WTC11 (cell line): ENCODE data around the gene GPER1. TPM values are rescaled to one million over a fixed set of nuclear protein-coding genes. Genes with fewer than 3 reads are reported as not detected.

Experiments
- ATAC-seq: fragments of 200-7000 bp; cut with Tn5 transposase; 2 replicates; pipeline ENCODE4 v1.10.0; 2021; ENCODE audit warnings: mild to moderate bottlenecking, moderate library complexity
- CTCF ChIA-PET: fragments of 300-600 bp; sonication (Branson Sonifier 250); formaldehyde crosslinking; loops from one replicate; lab custom pipeline; 2021; ENCODE audit warnings: antibody characterized with exemption; lab: Charles Lee
- POLR2A ChIA-PET: fragments of 350-600 bp; sonication (Branson Sonifier 250); formaldehyde crosslinking; loops from one replicate; lab custom pipeline; 2021; ENCODE audit warnings: antibody characterized with exemption; lab: Charles Lee
- DNase-seq: peaks from one replicate; pipeline ENCODE4 v3.0.0; 2021; ENCODE audit warnings: low spot score
- H3K27ac Mint-ChIP-seq: 2 replicates; pipeline ENCODE4 v1.8.0; 2021; ENCODE audit warnings: mixed read lengths
- H3K27me3 Mint-ChIP-seq: 2 replicates; pipeline ENCODE4 v1.8.0; 2021; ENCODE audit warnings: low read depth, mild to moderate bottlenecking, moderate library complexity, mixed read lengths
- H3K36me3 Mint-ChIP-seq: 2 replicates; pipeline ENCODE4 v1.8.0; 2021; ENCODE audit warnings: mixed read lengths
- H3K4me1 Mint-ChIP-seq: 2 replicates; pipeline ENCODE4 v1.8.0; 2022; ENCODE audit warnings: mixed read lengths
- H3K4me3 Mint-ChIP-seq: 2 replicates; pipeline ENCODE4 v1.8.0; 2021; ENCODE audit warnings: mild to moderate bottlenecking, moderate library complexity, mixed read lengths
- H3K9me3 Mint-ChIP-seq: 2 replicates; pipeline ENCODE4 v1.8.0; 2021; ENCODE audit warnings: mixed read lengths
- ATF1 ChIP-seq: sonication (generic); formaldehyde crosslinking; IDR thresholded peaks from 2 replicates; pipeline ENCODE4 v1.8.1; 2023; ENCODE audit warnings: mild to moderate bottlenecking, moderate library complexity, missing genetic modification reagents
- CBFB ChIP-seq: sonication (generic); formaldehyde crosslinking; IDR thresholded peaks from 2 replicates; pipeline ENCODE4 v1.8.1; 2022; ENCODE audit warnings: mild to moderate bottlenecking, low read depth, missing genetic modification reagents
- CREB1 ChIP-seq: sonication (generic); formaldehyde crosslinking; IDR thresholded peaks from 2 replicates; pipeline ENCODE4 v1.8.0; 2023; ENCODE audit warnings: mild to moderate bottlenecking, missing genetic modification reagents
- CREM ChIP-seq: sonication (generic); formaldehyde crosslinking; IDR thresholded peaks from 2 replicates; pipeline ENCODE4 v1.8.1; 2022; ENCODE audit warnings: mild to moderate bottlenecking, missing genetic modification reagents, moderate library complexity
- E2F4 ChIP-seq: sonication (generic); formaldehyde crosslinking; IDR thresholded peaks from 2 replicates; pipeline ENCODE4 v1.8.1; 2022; ENCODE audit warnings: low read depth, mild to moderate bottlenecking, moderate library complexity, missing genetic modification reagents, borderline replicate concordance
- FOXP1 ChIP-seq: sonication (generic); formaldehyde crosslinking; IDR thresholded peaks from 2 replicates; pipeline ENCODE4 v1.8.0; 2022; ENCODE audit warnings: missing genetic modification reagents, mild to moderate bottlenecking, moderate library complexity, borderline replicate concordance
- FOXP4 ChIP-seq: sonication (generic); formaldehyde crosslinking; IDR thresholded peaks from 2 replicates; pipeline ENCODE4 v1.8.0; 2022; ENCODE audit warnings: mild to moderate bottlenecking, missing genetic modification reagents
- GABPB1 ChIP-seq: sonication (generic); formaldehyde crosslinking; IDR thresholded peaks from 2 replicates; pipeline ENCODE4 v1.8.1; 2023; ENCODE audit warnings: mild to moderate bottlenecking, missing genetic modification reagents
- GTF2I ChIP-seq: fragments of 250-450 bp; sonication (Bioruptor Pico); conservative IDR thresholded peaks from 2 replicates; pipeline ENCODE4 v1.4.0; 2021; ENCODE audit warnings: mild to moderate bottlenecking
- KAT7 ChIP-seq: sonication (generic); formaldehyde crosslinking; IDR thresholded peaks from 2 replicates; pipeline ENCODE4 v1.8.1; 2023; ENCODE audit warnings: missing genetic modification reagents, mild to moderate bottlenecking, borderline replicate concordance
- PRRX2 ChIP-seq: fragments of 250-450 bp; sonication (Bioruptor Pico); IDR thresholded peaks from 2 replicates; pipeline ENCODE4 v1.8.0; 2021; ENCODE audit warnings: mild to moderate bottlenecking
- RELA ChIP-seq: sonication (generic); formaldehyde crosslinking; IDR thresholded peaks from 2 replicates; pipeline ENCODE4 v1.8.1; 2022; ENCODE audit warnings: missing genetic modification reagents, mild to moderate bottlenecking, borderline replicate concordance
- SMAD3 ChIP-seq: sonication (generic); formaldehyde crosslinking; IDR thresholded peaks from 2 replicates; pipeline ENCODE4 v1.8.0; 2022; ENCODE audit warnings: missing genetic modification reagents, mild to moderate bottlenecking, borderline replicate concordance
- TEAD1 ChIP-seq: sonication (generic); formaldehyde crosslinking; IDR thresholded peaks from 2 replicates; pipeline ENCODE4 v1.8.0; 2022; ENCODE audit warnings: mild to moderate bottlenecking, missing genetic modification reagents
- TP53 ChIP-seq: sonication (generic); formaldehyde crosslinking; IDR thresholded peaks from 2 replicates; pipeline ENCODE4 v1.8.1; 2023; ENCODE audit warnings: mild to moderate bottlenecking, missing genetic modification reagents
- ZNF396 ChIP-seq: fragments of 250-450 bp; sonication (Bioruptor Pico); IDR thresholded peaks from 2 replicates; pipeline ENCODE4 v1.8.0; 2021; ENCODE audit warnings: mild to moderate bottlenecking, moderate library complexity, borderline replicate concordance
- ZNF416 ChIP-seq: fragments of 250-450 bp; sonication (Bioruptor Pico); IDR thresholded peaks from 2 replicates; pipeline ENCODE4 v1.9.0; 2021; ENCODE audit warnings: mild to moderate bottlenecking, inconsistent platforms
- ZNF423 ChIP-seq: fragments of 250-450 bp; sonication (Bioruptor Pico); IDR thresholded peaks from 2 replicates; pipeline ENCODE4 v2.1.2; 2022; ENCODE audit warnings: mild to moderate bottlenecking, moderate library complexity
- ZNF512 ChIP-seq: sonication (generic); formaldehyde crosslinking; IDR thresholded peaks from 2 replicates; pipeline ENCODE4 v1.8.1; 2022; ENCODE audit warnings: missing genetic modification reagents, borderline replicate concordance
- total RNA-seq: library from RNA; stranded (reverse); gene quantifications from 3 replicates; pipeline ENCODE4 v1.2.3, GENCODE V29; 2021
- TF ChIP-seq, protein P1 (sequence below): sonication (generic); formaldehyde crosslinking; conservative IDR thresholded peaks from 2 replicates; pipeline ENCODE4 v1.8.1; 2023; ENCODE audit warnings: mild to moderate bottlenecking, low read depth, missing genetic modification reagents, moderate library complexity
- TF ChIP-seq, protein P2 (sequence below): sonication (generic); formaldehyde crosslinking; IDR thresholded peaks from 2 replicates; pipeline ENCODE4 v1.8.1; 2022; ENCODE audit warnings: mild to moderate bottlenecking, missing genetic modification reagents, moderate library complexity, borderline replicate concordance
- TF ChIP-seq, protein P3 (sequence below): sonication (generic); formaldehyde crosslinking; conservative IDR thresholded peaks from 2 replicates; pipeline ENCODE4 v1.8.1; 2022; ENCODE audit warnings: mild to moderate bottlenecking, missing genetic modification reagents

The GPER1 gene
- total RNA-seq, 1 experiment from 2014 or later, result 0.28 TPM

DNA sequence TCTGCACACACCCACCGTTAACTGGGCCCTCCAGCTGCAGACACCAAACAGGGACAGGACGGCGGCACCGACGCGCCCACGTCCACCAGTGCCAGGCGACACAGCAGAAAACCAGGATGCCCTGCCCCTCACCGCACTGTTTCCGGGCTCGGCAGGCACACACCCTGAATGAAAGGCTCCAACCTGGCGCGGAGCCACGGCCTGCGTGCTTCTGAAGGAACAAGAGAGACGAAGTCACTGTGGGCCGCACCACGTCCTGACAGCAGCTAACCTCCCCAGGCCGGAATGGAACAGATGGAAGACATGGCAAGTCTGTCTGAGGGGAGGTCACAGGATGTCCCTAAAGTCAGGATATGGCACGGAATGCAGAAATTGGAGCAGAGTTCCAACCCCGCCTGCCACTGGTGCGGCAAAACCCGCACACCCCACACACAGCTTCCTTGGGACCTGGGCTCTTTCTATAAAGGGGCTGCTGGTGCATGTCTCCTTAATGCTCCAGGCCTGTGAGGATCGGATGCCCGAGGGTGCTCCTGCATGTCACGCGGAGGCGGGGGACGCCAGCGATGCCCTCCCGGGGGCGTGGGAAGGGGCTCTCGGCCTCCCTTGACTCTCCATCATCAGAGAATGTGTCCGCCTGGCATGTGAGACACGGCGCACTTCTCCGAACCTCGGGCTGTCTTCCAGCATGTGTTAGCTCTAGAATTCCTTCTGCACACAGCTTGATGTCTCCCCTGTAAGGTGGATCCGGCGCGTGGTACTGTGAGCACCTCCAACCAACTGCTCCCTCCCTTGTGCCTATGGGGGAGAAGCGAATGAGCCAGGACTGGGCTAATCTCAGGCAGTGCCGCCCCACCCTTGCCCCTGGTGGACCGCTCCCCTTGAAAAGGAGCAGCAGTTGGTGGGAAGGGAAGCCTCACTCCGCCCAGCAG lies 3.9 kb upstream of the GPER1 start (continued):
- TF ChIP-seq E2F4, result no peak

DNA sequence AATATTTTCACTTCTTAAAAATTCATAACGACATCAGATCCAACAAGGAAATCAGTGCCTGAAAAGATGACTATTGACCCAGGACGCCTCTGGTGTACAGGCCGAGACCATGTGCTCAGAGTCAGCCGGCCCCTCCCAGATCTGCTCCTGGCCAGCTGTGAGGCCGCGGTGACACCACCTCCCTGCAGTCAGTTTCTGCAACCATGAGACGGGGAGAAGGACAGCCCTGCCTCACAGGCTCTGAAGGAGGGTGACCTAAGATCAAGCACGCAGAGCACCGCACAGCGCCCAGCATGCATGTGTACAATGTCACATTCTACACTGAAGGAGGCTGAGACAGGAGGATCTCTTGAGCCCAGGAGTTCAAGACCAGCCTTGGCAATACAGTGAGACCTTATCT lies 2.6 kb upstream of the GPER1 start:
- H3K27me3 Mint-ChIP-seq, result no peaks in the 10 kb centered on the region
- ATAC-seq (no peak), DNase-seq (no peak)
- H3K27ac Mint-ChIP-seq, result no peak overlapping the region
- POLR2A ChIA-PET, result no interaction called here
- H3K4me1 Mint-ChIP-seq, result peaks cover 20% of the 10 kb centered on the region
- no peak overlapping the region for H3K4me3 Mint-ChIP-seq
- H3K9me3 Mint-ChIP-seq, result no peaks in the 10 kb centered on the region
- no peaks in the 10 kb centered on the region for H3K36me3 Mint-ChIP-seq
- no peak for TF ChIP-seq ZNF416 (CRISPR knock-in tag)
- TF ChIP-seq, protein P1, sequence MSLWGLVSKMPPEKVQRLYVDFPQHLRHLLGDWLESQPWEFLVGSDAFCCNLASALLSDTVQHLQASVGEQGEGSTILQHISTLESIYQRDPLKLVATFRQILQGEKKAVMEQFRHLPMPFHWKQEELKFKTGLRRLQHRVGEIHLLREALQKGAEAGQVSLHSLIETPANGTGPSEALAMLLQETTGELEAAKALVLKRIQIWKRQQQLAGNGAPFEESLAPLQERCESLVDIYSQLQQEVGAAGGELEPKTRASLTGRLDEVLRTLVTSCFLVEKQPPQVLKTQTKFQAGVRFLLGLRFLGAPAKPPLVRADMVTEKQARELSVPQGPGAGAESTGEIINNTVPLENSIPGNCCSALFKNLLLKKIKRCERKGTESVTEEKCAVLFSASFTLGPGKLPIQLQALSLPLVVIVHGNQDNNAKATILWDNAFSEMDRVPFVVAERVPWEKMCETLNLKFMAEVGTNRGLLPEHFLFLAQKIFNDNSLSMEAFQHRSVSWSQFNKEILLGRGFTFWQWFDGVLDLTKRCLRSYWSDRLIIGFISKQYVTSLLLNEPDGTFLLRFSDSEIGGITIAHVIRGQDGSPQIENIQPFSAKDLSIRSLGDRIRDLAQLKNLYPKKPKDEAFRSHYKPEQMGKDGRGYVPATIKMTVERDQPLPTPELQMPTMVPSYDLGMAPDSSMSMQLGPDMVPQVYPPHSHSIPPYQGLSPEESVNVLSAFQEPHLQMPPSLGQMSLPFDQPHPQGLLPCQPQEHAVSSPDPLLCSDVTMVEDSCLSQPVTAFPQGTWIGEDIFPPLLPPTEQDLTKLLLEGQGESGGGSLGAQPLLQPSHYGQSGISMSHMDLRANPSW (CRISPR knock-in tag), result no peak
- TF ChIP-seq ZNF512 (CRISPR knock-in tag), result no peak
- TF ChIP-seq TEAD1 (CRISPR knock-in tag), result no peak
- no peak for TF ChIP-seq PRRX2 (CRISPR knock-in tag)
- TF ChIP-seq ZNF423 (CRISPR knock-in tag), result no peak
- no peak for TF ChIP-seq E2F4
- no peak for TF ChIP-seq TP53 (CRISPR knock-in tag)
- no peak for TF ChIP-seq GABPB1 (CRISPR knock-in tag)
- no peak for TF ChIP-seq GTF2I (CRISPR knock-in tag)
- TF ChIP-seq FOXP1 (CRISPR knock-in tag), result no peak
- TF ChIP-seq ZNF396 (CRISPR knock-in tag), result no peak
- TF ChIP-seq KAT7, result no peak
- CTCF ChIA-PET, result interaction anchor here (0.8 to 1.4 kb wide), 6 partner anchors 13 to 389 kb away, joined by 3 to 19 read pairs (median 6); no protein-coding TSS in a partner anchor

GRCh38 chr7:1085910-1086421 lies 1.9 kb upstream of the GPER1 start:
- H3K27ac Mint-ChIP-seq, result no peak overlapping the region
- ATAC-seq, result no peak
- no peaks in the 10 kb centered on the region for H3K36me3 Mint-ChIP-seq
- DNase-seq, result no peak
- no peaks in the 10 kb centered on the region for H3K27me3 Mint-ChIP-seq
- ChIA-PET CTCF (interaction anchor here (0.6 to 1.5 kb wide), 21 partner anchors 8 to 124 kb away, joined by 3 to 19 read pairs (median 4); partner anchors contain the start of gene GPR146), POLR2A (no interaction called here)
- no peaks in the 10 kb centered on the region for H3K9me3 Mint-ChIP-seq
- no peak overlapping the region for H3K4me3 Mint-ChIP-seq
- peaks cover 20% of the 10 kb centered on the region for H3K4me1 Mint-ChIP-seq
- TF ChIP-seq ATF1 (CRISPR knock-in tag), result no peak
- no peak for TF ChIP-seq CBFB (CRISPR knock-in tag)
- TF ChIP-seq SMAD3 (CRISPR knock-in tag), result no peak
- TF ChIP-seq, protein P2, sequence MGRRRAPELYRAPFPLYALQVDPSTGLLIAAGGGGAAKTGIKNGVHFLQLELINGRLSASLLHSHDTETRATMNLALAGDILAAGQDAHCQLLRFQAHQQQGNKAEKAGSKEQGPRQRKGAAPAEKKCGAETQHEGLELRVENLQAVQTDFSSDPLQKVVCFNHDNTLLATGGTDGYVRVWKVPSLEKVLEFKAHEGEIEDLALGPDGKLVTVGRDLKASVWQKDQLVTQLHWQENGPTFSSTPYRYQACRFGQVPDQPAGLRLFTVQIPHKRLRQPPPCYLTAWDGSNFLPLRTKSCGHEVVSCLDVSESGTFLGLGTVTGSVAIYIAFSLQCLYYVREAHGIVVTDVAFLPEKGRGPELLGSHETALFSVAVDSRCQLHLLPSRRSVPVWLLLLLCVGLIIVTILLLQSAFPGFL (CRISPR knock-in tag), result no peak
- no peak for TF ChIP-seq CREB1 (CRISPR knock-in tag)
- TF ChIP-seq, protein P3, sequence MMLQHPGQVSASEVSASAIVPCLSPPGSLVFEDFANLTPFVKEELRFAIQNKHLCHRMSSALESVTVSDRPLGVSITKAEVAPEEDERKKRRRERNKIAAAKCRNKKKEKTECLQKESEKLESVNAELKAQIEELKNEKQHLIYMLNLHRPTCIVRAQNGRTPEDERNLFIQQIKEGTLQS (CRISPR knock-in tag), result no peak
- TF ChIP-seq CREM (CRISPR knock-in tag), result no peak
- TF ChIP-seq FOXP4, result no peak
- no peak for TF ChIP-seq RELA (CRISPR knock-in tag)
